GM12878 (cell line): ENCODE data around the gene ANKRD44. TPM values are rescaled to one million over a fixed set of nuclear protein-coding genes. Genes with fewer than 3 reads are reported as not detected.

Experiments used
- ATAC-seq: fragments of 200-7000 bp; cut with Tn5 transposase; 3 replicates; pipeline ENCODE4 v1.9.1; 2020; ENCODE audit warnings: mild to moderate bottlenecking, moderate library complexity
- BruUV-seq: library from RNA; stranded (reverse); fragments of 400-500 nt; replicated peaks from 2 replicates; lab custom pipeline; 2021; lab: Mats Ljungman, UMichigan
- CTCF ChIA-PET: fragments of 300-600 bp; sonication (Branson Sonifier 250); formaldehyde crosslinking; extraction: SDS; loops from one replicate; lab custom pipeline; 2021; ENCODE audit warnings: inconsistent platforms; lab: Yijun Ruan, JAX
- POLR2A ChIA-PET: fragments of 350-600 bp; formaldehyde crosslinking; extraction: SDS; loops from one replicate; lab custom pipeline; 2021; ENCODE audit warnings: inconsistent platforms; lab: Charles Lee
- RAD21 ChIA-PET: fragments of 300-600 bp; sonication (Branson Sonifier 250); formaldehyde crosslinking; loops from one replicate; lab custom pipeline; 2023; ENCODE audit warnings: antibody characterized with exemption; ENCODE audit not compliant: unreplicated experiment; lab: Charles Lee
- SMC1A ChIA-PET: fragments of 300-600 bp; sonication (Branson Sonifier 250); formaldehyde crosslinking; loops from one replicate; lab custom pipeline; 2023; ENCODE audit not compliant: unreplicated experiment, uncharacterized antibody; lab: Charles Lee
- DNase-seq: peaks from one replicate; pipeline ENCODE4 v3.0.0-alpha.2; 2011; ENCODE audit warnings: low read depth, low spot score
- FAIRE-seq: peaks from 3 replicates; lab custom pipeline; 2011; peaks lifted over from hg19 to GRCh38; lab: Jason Lieb, UNC
- H2AFZ ChIP-seq: 2 replicates; pipeline ENCODE4 v1.6.0; 2011; ENCODE audit warnings: low read depth, low read length, control low read depth; ENCODE audit not compliant: control insufficient read depth
- H3K27ac ChIP-seq: 2 replicates; pipeline ENCODE4 v1.5.1; 2011; ENCODE audit warnings: control low read depth; ENCODE audit not compliant: control insufficient read depth, insufficient read depth
- H3K27me3 ChIP-seq, 2 experiments: replicated peaks in 1 of 2; 2 replicates each; pipeline versions ENCODE4 v1.6.0 to v1.6.1; 2011; ENCODE audit warnings: low read length in 1 of 2; ENCODE audit not compliant: control insufficient read depth in 2 of 2, insufficient read depth in 2 of 2
- H3K36me3 ChIP-seq, 2 experiments: 2 replicates each; pipeline ENCODE4 v1.5.1; 2011; ENCODE audit warnings: low read length in 1 of 2; ENCODE audit not compliant: control insufficient read depth in 2 of 2, insufficient read depth in 2 of 2
- H3K4me1 ChIP-seq: 2 replicates; pipeline ENCODE4 v1.6.1; 2011; ENCODE audit warnings: mild to moderate bottlenecking, low read length, moderate library complexity, mixed read lengths; ENCODE audit not compliant: control insufficient read depth, insufficient read depth
- H3K4me2 ChIP-seq: 2 replicates; pipeline ENCODE4 v1.6.0; 2011; ENCODE audit warnings: control low read depth; ENCODE audit not compliant: control insufficient read depth, insufficient read depth
- H3K4me3 ChIP-seq: fragments of 200-600 bp; sonication (generic); 2 replicates; pipeline ENCODE4 v1.5.1; 2016
- H3K79me2 ChIP-seq: 2 replicates; pipeline ENCODE4 v1.6.0; 2011; ENCODE audit warnings: low read length; ENCODE audit not compliant: control insufficient read depth, insufficient read depth
- H3K9ac ChIP-seq: 2 replicates; pipeline ENCODE4 v1.8.0; 2011; ENCODE audit warnings: low read length, control low read depth, mixed read lengths; ENCODE audit not compliant: control insufficient read depth, insufficient read depth
- H3K9me3 ChIP-seq: replicated peaks from 3 replicates; pipeline ENCODE4 v1.5.1; 2011; ENCODE audit warnings: mild to moderate bottlenecking, low read length; ENCODE audit not compliant: control insufficient read depth, insufficient read depth
- H4K20me1 ChIP-seq: 2 replicates; pipeline ENCODE4 v1.6.0; 2011; ENCODE audit not compliant: control insufficient read depth, insufficient read depth
- ASH2L ChIP-seq: fragments of 300-600, 200-600 bp; sonication (generic); IDR thresholded peaks from 2 replicates; pipeline ENCODE4 v1.6.1; 2017; ENCODE audit warnings: low read depth, mild to moderate bottlenecking, borderline replicate concordance
- CHD1 ChIP-seq: IDR thresholded peaks from 2 replicates; pipeline ENCODE4 v1.6.1; 2012; ENCODE audit warnings: low read depth, low read length, improper control_type of control experiment
- E2F4 ChIP-seq: IDR thresholded peaks from 2 replicates; pipeline ENCODE4 v1.6.1; 2012; ENCODE audit warnings: low read depth, low read length, improper control_type of control experiment
- JUNB ChIP-seq: IDR thresholded peaks from 2 replicates; pipeline ENCODE4 v1.6.1; 2016; ENCODE audit warnings: antibody characterized with exemption, mild to moderate bottlenecking
- KAT2A ChIP-seq: conservative IDR thresholded peaks from 2 replicates; pipeline ENCODE4 v1.6.1; 2011; ENCODE audit warnings: low read depth, low read length; ENCODE audit not compliant: control insufficient read depth
- MAX ChIP-seq: IDR thresholded peaks from 2 replicates; pipeline ENCODE4 v1.6.1; 2012; ENCODE audit warnings: low read depth, low read length, improper control_type of control experiment
- NFIC ChIP-seq: IDR thresholded peaks from 2 replicates; pipeline ENCODE4 v1.6.1; 2012; ENCODE audit warnings: low read depth, mild to moderate bottlenecking, inconsistent platforms, low read length, moderate library complexity
- NFYB ChIP-seq: IDR thresholded peaks from 2 replicates; pipeline ENCODE4 v1.6.1; 2011; ENCODE audit warnings: low read depth, mild to moderate bottlenecking, low read length, improper control_type of control experiment, moderate library complexity; ENCODE audit not compliant: insufficient read depth
- NRF1 ChIP-seq: conservative IDR thresholded peaks from 2 replicates; pipeline ENCODE4 v1.6.1; 2011; ENCODE audit warnings: mild to moderate bottlenecking, low read depth, low read length, improper control_type of control experiment
- PAX5 ChIP-seq: IDR thresholded peaks from 2 replicates; pipeline ENCODE4 v1.6.1; 2011; ENCODE audit warnings: low read depth, low read length, borderline replicate concordance
- RAD21 ChIP-seq: IDR thresholded peaks from 2 replicates; pipeline ENCODE4 v1.6.1; 2011; ENCODE audit warnings: mild to moderate bottlenecking, low read depth, low read length, moderate library complexity; ENCODE audit not compliant: insufficient read depth
- SIX5 ChIP-seq: IDR thresholded peaks from 2 replicates; pipeline ENCODE4 v1.6.1; 2011; ENCODE audit warnings: mild to moderate bottlenecking, low read depth, low read length, moderate library complexity; ENCODE audit not compliant: severe bottlenecking
- TCF3 ChIP-seq: IDR thresholded peaks from 2 replicates; pipeline ENCODE4 v1.6.1; 2012; ENCODE audit warnings: low read depth, mild to moderate bottlenecking, low read length, borderline replicate concordance; ENCODE audit not compliant: insufficient read depth
- TCF7 ChIP-seq: IDR thresholded peaks from 2 replicates; pipeline ENCODE4 v1.6.1; 2014; ENCODE audit warnings: antibody characterized with exemption, borderline replicate concordance
- USF1 ChIP-seq: IDR thresholded peaks from 2 replicates; pipeline ENCODE4 v1.6.1; 2011; ENCODE audit warnings: borderline replicate concordance, low read depth, mild to moderate bottlenecking, moderate library complexity, mixed read lengths, low read length; ENCODE audit not compliant: insufficient read depth; ENCODE audit errors: extremely low read length
- WGBS: methylation state at CpG from one replicate; pipeline ENCODE4 v1.1.6; 2016; ENCODE audit warnings: low lambda C conversion rate; ENCODE audit not compliant: insufficient replicate concordance, insufficient coverage; ENCODE audit errors: missing lambda C conversion rate; 5-methylcytosine and 5-hydroxymethylcytosine counted together
- in situ Hi-C: fragments of 300-500 bp; cut with MboI; formaldehyde crosslinking; loops from 9 replicates; pipeline ENCODE4 v1.14.3; 2018; ENCODE audit warnings: mixed read lengths
- intact Hi-C: fragments of 100-400 bp; cut with micrococcal nuclease; formaldehyde crosslinking; loops from one replicate; pipeline ENCODE4 v1.14.2; 2022; ENCODE audit not compliant: unreplicated experiment
- polyA plus RNA-seq, 11 experiments: library from polyadenylated mRNA; depleted of rRNA in 4 of 11; unstranded in 6 of 11; stranded (reverse) in 5 of 11; fragments of >200 nt; fragmentation: Nextera tagmentation in 4 of 11; fragmentation: Illumina TruSeq in 1 of 11; extraction: Ambion mirVana in 4 of 11; extraction: Trizol in 1 of 11; gene quantifications; 1 replicate in 1 of 11; 2 replicates in 10 of 11; pipeline versions ENCODE4 v1.2.1 to v1.2.3, GENCODE V29; 2011 to 2016; ENCODE audit warnings: inconsistent platforms in 2 of 11, missing spikeins in 2 of 11, low read depth in 1 of 11
- total RNA-seq, 4 experiments: library from RNA; depleted of rRNA in 3 of 4; stranded (reverse); fragments of >200 nt in 3 of 4; fragmentation: Illumina TruSeq in 1 of 4; extraction: Trizol in 1 of 4; gene quantifications; 2 replicates each; pipeline versions ENCODE4 v1.2.1 to v1.2.3, GENCODE V29; 2013 to 2021

Gene ANKRD44
- total and polyA plus RNA-seq, 10 of the 15 experiments (the other 5 are each of a cell fraction or from before 2014, with no cell fraction given): 19.1 to 99.1 (median 59.6) TPM

GRCh38 chr2:196990092-196990491 is 320.5 kb downstream of the ANKRD44 start:
- WGBS: 55% methylated on average over 1 of the region's 1 CpG
- H3K36me3 ChIP-seq: peaks cover 0 to 13% of the 10 kb centered on the region in 2 experiments; a peak in 3 of 4 replicates
- in situ Hi-C loops: no loop called here
- intact Hi-C loops: no loop called here
- H3K27ac ChIP-seq: no peak overlapping the region
- ChIA-PET SMC1A (interaction anchor here (0.6 kb wide), 1 partner anchor 63 kb away, joined by 3 read pairs; no protein-coding TSS in a partner anchor), RAD21 (no interaction called here), POLR2A (no interaction called here), CTCF (no interaction called here)
- H3K4me3 ChIP-seq: no peak overlapping the region
- DNase-seq: no peak
- H3K4me1 ChIP-seq: no peaks in the 10 kb centered on the region
- no TSS peak for BruUV-seq
- no peak for FAIRE-seq
- no peaks in the 10 kb centered on the region for H4K20me1 ChIP-seq
- H3K27me3 ChIP-seq: no peaks in the 10 kb centered on the region
- no peak for ATAC-seq
- no peak overlapping the region for H3K9ac ChIP-seq
- H3K79me2 ChIP-seq: no peaks in the 10 kb centered on the region
- H3K4me2 ChIP-seq: no peak overlapping the region
- no peak overlapping the region for H2AFZ ChIP-seq
- no peak for TF ChIP-seq NFYB
- no peak for TF ChIP-seq CHD1
- TF ChIP-seq TCF7: 0 out of 2 replicates have a peak, but pooled peaks have one; percentile 29
- TF ChIP-seq SIX5: no peak
- TF ChIP-seq PAX5: no peak
- no peak for TF ChIP-seq USF1
- H3K9me3 ChIP-seq: no peaks in the 10 kb centered on the region

- H3K79me2 ChIP-seq: no peaks in the 10 kb centered on the region
- no peak overlapping the region for H2AFZ ChIP-seq
- whole genome bisulfite sequencing: 79% methylated on average over 4 of the region's 4 CpGs
- H3K4me1 ChIP-seq: no peaks in the 10 kb centered on the region
- H3K4me2 ChIP-seq: no peak overlapping the region
- no peaks in the 10 kb centered on the region for H4K20me1 ChIP-seq
- ChIA-PET POLR2A (interaction anchor here (1.0 kb wide), 1 partner anchor 69 kb away, joined by 3 read pairs; no protein-coding TSS in a partner anchor), CTCF (interaction anchor here (0.5 to 0.6 kb wide), 2 partner anchors 26 to 39 kb away, joined by 3 read pairs; no protein-coding TSS in a partner anchor), SMC1A (interaction anchor here (0.6 kb wide), 1 partner anchor 63 kb away, joined by 3 read pairs; no protein-coding TSS in a partner anchor), RAD21 (no interaction called here)
- no peaks in the 10 kb centered on the region for H3K9me3 ChIP-seq
- H3K4me3 ChIP-seq: no peak overlapping the region
- TSS peak; percentile 2 for BruUV-seq
- in situ Hi-C loops (no loop called here), intact Hi-C loops (no loop called here)
- DNase-seq: no peak
- FAIRE-seq: no peak
- H3K36me3 ChIP-seq: peaks cover 0 to 13% of the 10 kb centered on the region in 2 experiments; a peak in 3 of 4 replicates
- H3K9ac ChIP-seq: no peak overlapping the region
- H3K27me3 ChIP-seq: no peaks in the 10 kb centered on the region
- no peak for ATAC-seq
- TF ChIP-seq NRF1 (no peak), RAD21 (no peak), ASH2L (no peak), TCF3 (no peak), E2F4 (no peak), KAT2A (no peak), MAX (no peak), JUNB (no peak), NFIC (no peak)
- H3K27ac ChIP-seq: no peak overlapping the region
Observed at GRCh38 chr2:196989496-196989895, 321.1 kb downstream of the ANKRD44 start.
